GM10248 (cell line): ENCODE results near the gene CAMK2A.

ENCODE experiments used
- CTCF ChIA-PET: fragments of 300-600 bp; sonication (Branson Sonifier 250); formaldehyde crosslinking; extraction: SDS; loops from one replicate; lab custom pipeline; 2021; ENCODE audit warnings: antibody characterized with exemption; lab: Yijun Ruan, JAX
- POLR2A ChIA-PET: fragments of 350-650 bp; sonication (Branson Sonifier 250); formaldehyde crosslinking; extraction: SDS; loops from one replicate; lab custom pipeline; 2020; ENCODE audit warnings: antibody characterized with exemption; lab: Yijun Ruan, JAX
- DNase-seq: peaks from one replicate; pipeline ENCODE4 v3.0.0; 2012; ENCODE audit errors: extremely low spot score
- CTCF ChIP-seq: IDR thresholded peaks from 2 replicates; pipeline ENCODE4 v1.5.1; 2012; ENCODE audit warnings: mild to moderate bottlenecking, low read depth; ENCODE audit errors: extremely low read depth, missing control alignments, control extremely low read depth

Gene CAMK2A

DNA sequence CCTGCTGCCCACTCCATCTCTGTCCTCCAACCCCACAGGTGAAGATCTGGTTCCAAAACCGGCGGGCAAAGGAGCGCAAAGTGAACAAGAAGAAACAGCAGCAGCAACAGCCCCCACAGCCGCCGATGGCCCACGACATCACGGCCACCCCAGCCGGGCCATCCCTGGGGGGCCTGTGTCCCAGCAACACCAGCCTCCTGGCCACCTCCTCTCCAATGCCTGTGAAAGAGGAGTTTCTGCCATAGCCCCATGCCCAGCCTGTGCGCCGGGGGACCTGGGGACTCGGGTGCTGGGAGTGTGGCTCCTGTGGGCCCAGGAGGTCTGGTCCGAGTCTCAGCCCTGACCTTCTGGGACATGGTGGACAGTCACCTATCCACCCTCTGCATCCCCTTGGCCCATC lies 106.1 kb downstream of the CAMK2A start:
- DNase-seq = no peak
- POLR2A ChIA-PET = no interaction called here
- no peak for TF ChIP-seq CTCF
- CTCF ChIA-PET = no interaction called here

DNA sequence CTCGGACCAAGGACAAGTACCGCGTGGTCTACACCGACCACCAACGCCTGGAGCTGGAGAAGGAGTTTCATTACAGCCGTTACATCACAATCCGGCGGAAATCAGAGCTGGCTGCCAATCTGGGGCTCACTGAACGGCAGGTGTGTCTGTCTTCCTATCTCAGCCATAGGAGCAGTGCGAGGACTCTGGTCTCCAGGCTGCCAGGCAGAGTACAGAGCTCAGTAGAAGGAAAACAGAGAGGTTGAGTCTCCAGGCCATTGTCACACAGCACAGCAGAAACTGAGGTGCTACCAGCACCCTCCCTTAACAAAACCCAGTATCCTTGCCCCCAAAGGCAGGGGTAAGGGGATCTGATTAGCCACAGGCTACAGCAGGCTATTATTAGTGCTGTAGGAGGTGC lies 106.8 kb downstream of the CAMK2A start:
- CTCF ChIA-PET = interaction anchor here (1.6 to 1.9 kb wide), 2 partner anchors 14 to 49 kb away, joined by 5 read pairs; no protein-coding TSS in a partner anchor
- DNase-seq = no peak
- POLR2A ChIA-PET = no interaction called here
- no peak for TF ChIP-seq CTCF

GRCh38 chr5:150181766-150182545 lies 107.6 kb downstream of the CAMK2A start:
- ChIA-PET CTCF (interaction anchor here (0.8 to 1.9 kb wide), 3 partner anchors 13 to 52 kb away, joined by 3 to 5 read pairs (median 5); no protein-coding TSS in a partner anchor), POLR2A (no interaction called here)
- no peak for TF ChIP-seq CTCF
- DNase-seq = no peak

- ChIA-PET POLR2A (no interaction called here), CTCF (interaction anchor here (0.9 to 1.6 kb wide), 2 partner anchors 15 to 50 kb away, joined by 3 to 5 read pairs; no protein-coding TSS in a partner anchor)
- no peak for TF ChIP-seq CTCF
- DNase-seq = no peak
Observed at GRCh38 chr5:150181027-150181426, 108.5 kb downstream of the CAMK2A start.

- CTCF ChIA-PET = interaction anchor here (0.9 kb wide), 1 partner anchor 15 kb away, joined by 3 read pairs; no protein-coding TSS in a partner anchor
- POLR2A ChIA-PET = no interaction called here
- DNase-seq = no peak
- TF ChIP-seq CTCF = no peak
Observed at GRCh38 chr5:150180241-150181026, 109.1 kb downstream of the CAMK2A start.

GRCh38 chr5:150179019-150179620 lies 110.5 kb downstream of the CAMK2A start:
- CTCF ChIA-PET = interaction anchor here (1.6 to 2.3 kb wide), 2 partner anchors 14 to 16 kb away, joined by 3 to 10 read pairs; partner anchors contain the start of gene CDX1
- POLR2A ChIA-PET = no interaction called here
- TF ChIP-seq CTCF = no peak
- no peak for DNase-seq
